Peyer's patch (tissue), 4 donors: ENCODE data around the gene CMTM4. TPM values are rescaled to one million over a fixed set of nuclear protein-coding genes. Genes with fewer than 3 reads are reported as not detected.
"Not testable (repeated sequence)": the region's sequence is repeated elsewhere in the genome, so short reads cannot be mapped to it uniquely, and the experiment has no call there.

Source experiments
- DNase-seq, 3 donors: peaks; one replicate each; pipeline ENCODE4 v3.0.0-alpha.2; 2017 to 2019
- H3K27ac ChIP-seq, 4 donors: fragments of 200-600 bp; sonication (generic); one replicate each; pipeline ENCODE4 v1.5.1; 2016 to 2019
- H3K27me3 ChIP-seq, 2 donors: fragments of 200-600 bp; sonication (generic); one replicate each; pipeline ENCODE4 v1.5.1; 2019
- H3K36me3 ChIP-seq, 3 donors: fragments of 200-600 bp; sonication (generic); one replicate each; pipeline ENCODE4 v1.5.1; 2016 to 2019
- H3K4me1 ChIP-seq, 4 donors: fragments of 200-600 bp; sonication (generic); one replicate each; pipeline ENCODE4 v1.5.1; 2016 to 2019
- H3K4me3 ChIP-seq, 4 donors: fragments of 200-600 bp; sonication (generic); 1 replicate in 3 of 4; 2 replicates in 1 of 4; pipeline ENCODE4 v1.5.1; 2016 to 2019; ENCODE audit warnings: mild to moderate bottlenecking in 1 of 4
- H3K9me3 ChIP-seq, 4 donors: fragments of 200-600 bp; sonication (generic); one replicate each; pipeline ENCODE4 v1.5.1; 2016 to 2019; ENCODE audit warnings: mild to moderate bottlenecking in 1 of 4
- POLR2A ChIP-seq, 2 donors: fragments of 450-650 bp; IDR thresholded peaks; one replicate each; pipeline ENCODE4 v1.5.1; 2017; ENCODE audit warnings: antibody characterized with exemption in 2 of 2, mild to moderate bottlenecking in 2 of 2, moderate library complexity in 2 of 2
- total RNA-seq, 4 donors: library from RNA; depleted of rRNA; stranded (reverse); fragments of >200 nt; gene quantifications; one replicate each; pipeline ENCODE4 v1.1.0, GENCODE V29; 2016
- TF ChIP-seq, protein P1 (sequence below), 6 experiments: fragments of 450-650 bp in 4 of 6; fragments of 200-600 bp in 2 of 6; sonication (generic) in 1 of 6; IDR thresholded peaks; one replicate each; pipeline ENCODE4 v1.5.1; 2017 to 2019; ENCODE audit warnings: antibody characterized with exemption in 6 of 6, mild to moderate bottlenecking in 3 of 6, moderate library complexity in 1 of 6

Gene CMTM4
- total RNA-seq, 4 donors from 2014 or later: 33.8 to 116 (median 101) TPM

DNA sequence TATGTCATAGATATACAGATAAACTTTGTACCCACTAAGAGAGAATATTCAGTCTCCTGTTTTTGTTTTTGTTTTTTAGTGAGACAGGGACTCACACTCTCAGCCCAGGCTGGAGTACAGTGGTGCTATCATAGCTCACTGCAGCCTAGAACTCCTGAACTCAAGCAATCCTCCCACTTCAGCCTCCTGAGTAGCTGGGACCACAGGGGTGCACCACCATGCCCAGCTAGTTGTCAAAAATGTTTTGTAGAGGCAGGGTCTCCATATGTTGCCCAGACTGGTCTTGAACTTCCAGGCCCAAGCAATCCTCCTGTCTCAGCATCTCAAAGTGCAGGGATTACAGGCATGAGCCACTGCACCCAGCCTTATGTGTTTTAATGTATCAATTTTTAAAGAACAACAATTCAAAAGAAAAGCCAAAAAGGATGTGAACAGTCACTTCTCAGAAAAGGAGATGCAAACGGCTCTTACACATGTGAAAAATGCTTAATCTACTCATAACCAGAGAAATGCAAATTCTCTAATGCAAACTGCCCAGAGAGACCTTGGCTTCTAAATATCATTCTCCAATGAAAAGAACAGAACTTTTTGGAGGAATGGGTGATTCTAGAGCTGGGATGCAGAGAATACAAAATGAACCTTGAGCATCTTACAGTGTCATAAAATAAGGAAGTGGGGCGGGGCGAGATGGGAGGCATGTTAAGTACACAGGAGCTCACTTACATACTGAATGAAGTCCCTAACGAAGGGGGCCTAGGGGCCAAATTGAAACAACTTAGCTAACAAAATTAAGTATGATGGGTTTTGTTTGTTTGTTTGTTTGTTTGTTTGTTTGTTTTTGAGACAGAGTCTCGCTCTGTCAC lies 99.3 kb downstream of the CMTM4 start:
- peak in 1 of 3 donors; percentile 41 for DNase-seq
- Histone ChIP-seq H3K4me3 (no peak overlapping the region), H3K27me3 (no peaks in the 10 kb centered on the region), H3K4me1 (no peaks in the 10 kb centered on the region), H3K9me3 (peaks cover 0 to 10% (median 0%) of the 10 kb centered on the region in 4 donors), H3K36me3 (no peaks in the 10 kb centered on the region), H3K27ac (no peak overlapping the region)
- TF ChIP-seq, protein P1, sequence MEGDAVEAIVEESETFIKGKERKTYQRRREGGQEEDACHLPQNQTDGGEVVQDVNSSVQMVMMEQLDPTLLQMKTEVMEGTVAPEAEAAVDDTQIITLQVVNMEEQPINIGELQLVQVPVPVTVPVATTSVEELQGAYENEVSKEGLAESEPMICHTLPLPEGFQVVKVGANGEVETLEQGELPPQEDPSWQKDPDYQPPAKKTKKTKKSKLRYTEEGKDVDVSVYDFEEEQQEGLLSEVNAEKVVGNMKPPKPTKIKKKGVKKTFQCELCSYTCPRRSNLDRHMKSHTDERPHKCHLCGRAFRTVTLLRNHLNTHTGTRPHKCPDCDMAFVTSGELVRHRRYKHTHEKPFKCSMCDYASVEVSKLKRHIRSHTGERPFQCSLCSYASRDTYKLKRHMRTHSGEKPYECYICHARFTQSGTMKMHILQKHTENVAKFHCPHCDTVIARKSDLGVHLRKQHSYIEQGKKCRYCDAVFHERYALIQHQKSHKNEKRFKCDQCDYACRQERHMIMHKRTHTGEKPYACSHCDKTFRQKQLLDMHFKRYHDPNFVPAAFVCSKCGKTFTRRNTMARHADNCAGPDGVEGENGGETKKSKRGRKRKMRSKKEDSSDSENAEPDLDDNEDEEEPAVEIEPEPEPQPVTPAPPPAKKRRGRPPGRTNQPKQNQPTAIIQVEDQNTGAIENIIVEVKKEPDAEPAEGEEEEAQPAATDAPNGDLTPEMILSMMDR (IDR thresholded peaks at IDR 0.05): no peak
- TF ChIP-seq POLR2A (IDR thresholded peaks at IDR 0.05): no peak

DNA sequence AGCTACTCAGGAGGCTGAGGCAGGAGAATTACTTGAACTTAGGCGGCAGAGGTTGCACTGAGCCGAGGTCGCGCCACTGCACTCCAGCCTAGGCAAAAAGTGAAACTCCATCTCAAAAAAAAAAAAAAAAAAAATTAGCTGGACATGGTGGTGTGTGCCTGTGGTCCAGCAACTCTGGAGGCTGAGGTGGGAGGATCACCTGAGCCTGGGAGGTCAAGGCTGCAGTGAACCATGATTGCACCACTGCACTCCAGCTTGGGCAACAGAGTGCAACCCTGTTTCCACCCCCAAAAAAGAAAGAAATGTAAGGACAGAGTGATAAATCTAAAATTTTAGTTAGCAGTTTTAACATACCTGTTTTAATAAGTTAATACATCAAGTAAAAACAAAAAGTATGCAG lies 100.0 kb downstream of the CMTM4 start:
- not testable (repeated sequence) for H3K27me3 ChIP-seq, H3K9me3 ChIP-seq, H3K36me3 ChIP-seq, H3K4me1 ChIP-seq, H3K4me3 ChIP-seq, DNase-seq, H3K27ac ChIP-seq

DNA sequence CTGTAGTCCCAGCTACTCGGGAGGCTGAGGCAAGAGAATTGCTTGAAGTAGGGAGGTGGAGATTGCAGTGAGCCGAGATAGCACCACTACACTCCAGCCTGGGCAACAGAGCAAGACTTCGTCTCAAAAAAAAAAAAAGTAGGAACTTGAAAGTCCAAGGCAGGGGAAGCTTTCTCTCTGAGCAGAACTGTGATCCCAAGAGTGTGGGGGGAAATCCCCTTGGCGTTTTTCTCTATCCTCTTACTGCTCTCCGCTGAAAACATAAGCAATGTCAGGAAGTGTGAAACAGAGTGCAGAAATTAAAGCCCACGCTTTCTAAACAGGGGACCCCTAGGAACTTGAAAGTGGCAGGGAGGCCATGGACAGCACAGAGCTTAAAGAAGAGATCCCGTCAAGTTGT lies 101.8 kb downstream of the CMTM4 start:
- Histone ChIP-seq H3K27ac (no peak overlapping the region), H3K4me1 (no peaks in the 10 kb centered on the region), H3K27me3 (no peaks in the 10 kb centered on the region), H3K36me3 (no peaks in the 10 kb centered on the region), H3K9me3 (no peaks in the 10 kb centered on the region), H3K4me3 (no peak overlapping the region)
- no peak for TF ChIP-seq POLR2A (IDR thresholded peaks at IDR 0.05)
- TF ChIP-seq, protein P1 (IDR thresholded peaks at IDR 0.05): no peak
- no peak for DNase-seq

DNA sequence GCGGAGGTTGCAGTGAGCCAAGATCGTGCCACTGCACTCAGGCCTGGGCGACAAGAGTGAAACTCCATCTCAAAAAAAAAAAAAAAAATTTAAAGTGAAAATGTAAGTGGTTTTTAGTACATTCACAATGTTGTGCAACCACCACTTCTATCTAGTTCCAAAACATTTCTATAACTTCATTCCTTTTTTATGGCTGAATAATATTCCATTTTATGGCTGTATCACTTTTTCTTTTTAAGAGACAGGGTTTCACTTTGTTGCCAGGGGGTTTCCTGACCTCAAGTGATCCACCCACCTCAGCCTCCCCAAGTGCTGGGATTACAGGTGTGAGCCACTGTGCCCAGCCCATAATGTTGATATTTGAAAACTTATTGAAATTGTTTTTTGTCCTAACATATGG lies 103.7 kb downstream of the CMTM4 start:
- H3K36me3 ChIP-seq: no peaks in the 10 kb centered on the region
- H3K4me3 ChIP-seq: no peak overlapping the region
- no peak for TF ChIP-seq POLR2A (IDR thresholded peaks at IDR 0.05)
- TF ChIP-seq, protein P1 (IDR thresholded peaks at IDR 0.05): no peak
- DNase-seq: no peak
- H3K4me1 ChIP-seq: no peaks in the 10 kb centered on the region
- no peaks in the 10 kb centered on the region for H3K27me3 ChIP-seq
- H3K27ac ChIP-seq: no peak overlapping the region
- no peaks in the 10 kb centered on the region for H3K9me3 ChIP-seq

DNA sequence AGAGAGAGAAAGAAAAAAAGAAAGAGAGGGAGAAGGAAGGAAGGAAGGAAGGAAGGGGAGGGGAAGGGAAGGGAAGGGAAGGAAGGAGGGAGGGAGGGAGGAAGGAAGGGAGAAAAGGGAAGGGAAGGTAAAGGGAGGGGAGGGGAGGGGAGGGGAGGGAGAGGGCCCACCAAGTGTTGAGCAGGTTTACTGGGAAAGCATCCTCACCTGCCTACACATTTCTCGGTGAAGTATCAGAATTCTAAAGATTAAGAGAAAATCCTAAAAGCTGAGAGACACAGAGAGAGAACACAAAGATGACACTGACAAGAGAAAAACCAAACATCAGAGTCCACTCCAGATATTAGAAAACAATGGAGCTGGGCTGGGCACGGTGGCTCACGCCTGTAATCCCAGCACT lies 104.3 kb downstream of the CMTM4 start:
- H3K4me1 ChIP-seq: no peaks in the 10 kb centered on the region
- TF ChIP-seq, protein P1 (IDR thresholded peaks at IDR 0.05): no peak
- no peak for TF ChIP-seq POLR2A (IDR thresholded peaks at IDR 0.05)
- H3K36me3 ChIP-seq: no peaks in the 10 kb centered on the region
- no peak overlapping the region for H3K27ac ChIP-seq
- H3K27me3 ChIP-seq: no peaks in the 10 kb centered on the region
- no peak for DNase-seq
- no peak overlapping the region for H3K4me3 ChIP-seq
- H3K9me3 ChIP-seq: no peaks in the 10 kb centered on the region

DNA sequence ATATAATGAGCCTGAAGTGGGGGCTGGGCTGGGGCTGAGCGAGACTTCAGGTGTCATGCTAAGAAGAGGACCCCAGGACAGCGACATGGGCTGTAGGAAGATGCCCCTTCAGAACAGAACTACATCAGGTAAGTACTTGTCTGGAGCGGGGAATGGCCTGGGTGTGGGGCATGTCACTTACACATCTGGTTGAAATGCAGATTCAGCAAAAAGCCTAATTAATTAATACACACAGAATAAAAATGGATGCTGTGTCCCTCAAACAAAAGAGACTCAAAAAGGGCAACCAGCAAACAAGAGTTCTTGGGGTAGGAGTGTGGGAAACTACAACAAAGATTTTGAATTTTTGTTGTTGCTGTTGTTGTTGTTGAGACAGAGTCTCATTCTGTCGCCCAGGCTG lies 105.5 kb downstream of the CMTM4 start:
- H3K9me3 ChIP-seq: no peaks in the 10 kb centered on the region
- no peaks in the 10 kb centered on the region for H3K4me1 ChIP-seq
- no peak overlapping the region for H3K4me3 ChIP-seq
- no peak for TF ChIP-seq POLR2A (IDR thresholded peaks at IDR 0.05)
- TF ChIP-seq, protein P1 (IDR thresholded peaks at IDR 0.05): no peak
- no peaks in the 10 kb centered on the region for H3K36me3 ChIP-seq
- no peak overlapping the region for H3K27ac ChIP-seq
- DNase-seq: peak in 1 of 3 donors; percentile 41
- no peaks in the 10 kb centered on the region for H3K27me3 ChIP-seq
